Muscle of back (tissue), 11 donors: ENCODE measurements around the gene CES3. TPM values are rescaled to one million over a fixed set of nuclear protein-coding genes. Genes with fewer than 3 reads are reported as not detected.
A peak's percentile ranks its signal among the peaks of the same experiment; 100 is the strongest.
"Not testable (repeated sequence)": the region's sequence is repeated elsewhere in the genome, so short reads cannot be mapped to it uniquely, and the experiment has no call there.

Source experiments
- DNase-seq, 3 donors: peaks; one replicate each; pipeline versions ENCODE4 v3.0.0 to v3.0.0-alpha.2; 2013
- polyA plus RNA-seq, 10 donors: library from polyadenylated mRNA; unstranded; fragments of 120-200 nt; gene quantifications; one replicate each; pipeline ENCODE4 v1.2.1, GENCODE V29; 2013; ENCODE audit not compliant: insufficient read length in 10 of 10

Gene CES3
- polyA plus RNA-seq, 10 donors, result 0.13 to 0.42 (median 0.30) TPM

DNA sequence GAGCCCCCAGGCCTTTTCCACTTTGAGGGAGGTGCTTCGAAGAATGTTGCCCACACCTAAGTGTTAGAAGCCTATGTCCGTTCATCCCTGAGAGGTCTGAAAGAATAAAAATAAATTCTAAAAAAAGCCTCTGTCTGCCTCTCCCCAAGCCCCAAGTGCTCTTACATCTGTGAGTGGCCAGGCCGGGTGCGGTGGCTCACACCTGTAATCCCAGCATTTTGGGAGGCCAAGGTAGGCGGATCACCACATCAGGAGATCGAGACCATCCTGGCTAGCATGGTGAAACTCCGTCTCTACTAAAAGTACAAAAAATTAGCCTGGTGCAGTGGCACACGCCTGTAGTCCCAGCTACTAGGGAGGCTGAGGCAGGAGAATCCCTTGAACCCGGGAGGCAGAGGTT is 16.1 kb upstream of the CES3 start:
- DNase-seq, result not testable (repeated sequence)

DNA sequence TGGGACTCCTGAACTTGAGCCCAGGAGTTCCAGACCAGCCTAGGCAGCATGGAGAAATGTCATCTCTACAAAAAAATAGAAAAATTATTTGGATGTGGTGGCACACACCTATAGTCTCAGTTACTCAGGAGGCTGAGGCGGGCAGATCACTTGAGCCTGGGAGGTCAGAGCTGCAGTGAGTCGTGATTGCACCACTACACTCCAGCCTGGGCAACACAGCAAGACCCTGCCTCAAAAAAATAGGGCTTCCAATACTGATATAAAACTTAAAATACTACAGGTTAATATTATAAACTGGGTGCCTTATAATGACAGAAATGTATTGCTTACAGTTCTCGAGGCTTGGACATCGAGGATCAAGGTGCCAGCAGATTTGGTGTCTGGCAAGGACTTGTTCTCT is 15.1 kb upstream of the CES3 start:
- DNase-seq, result no peak

DNA sequence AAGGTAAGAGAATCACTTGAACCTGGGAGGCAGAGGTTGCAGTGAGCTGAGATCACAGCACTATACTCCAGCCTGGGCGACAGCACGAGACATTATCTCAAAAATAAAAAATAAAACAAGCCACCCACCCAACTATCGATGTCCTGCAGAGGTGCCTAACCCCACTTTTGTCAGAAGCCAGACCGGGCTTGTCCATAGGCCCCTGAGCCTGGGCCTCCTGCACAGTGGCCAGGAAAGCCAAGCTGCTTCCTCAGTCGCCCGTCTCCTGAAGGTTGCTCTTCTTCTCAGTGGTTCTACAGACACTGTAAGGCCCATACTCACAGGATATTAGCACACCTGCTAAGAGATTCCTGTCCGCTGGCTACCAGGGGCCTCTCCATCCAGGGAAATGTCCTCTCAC is 14.5 kb upstream of the CES3 start:
- DNase-seq, result no peak

DNA sequence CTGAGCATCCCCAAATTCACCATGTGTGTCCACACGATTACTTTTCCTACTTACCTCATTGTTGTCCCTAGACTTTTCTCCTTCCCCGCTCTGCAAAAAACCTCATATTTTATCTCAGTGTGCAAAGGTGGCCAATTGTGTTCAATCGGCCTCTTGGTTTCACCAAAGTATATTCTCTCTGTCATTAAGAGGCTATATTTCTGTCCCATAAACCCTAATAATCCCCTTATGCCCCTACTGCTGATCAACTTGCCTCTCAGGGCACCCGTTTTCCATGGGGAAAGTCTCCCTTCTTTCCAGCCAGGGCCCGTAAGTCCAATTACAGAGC is 14.1 kb upstream of the CES3 start:
- no peak for DNase-seq

DNA sequence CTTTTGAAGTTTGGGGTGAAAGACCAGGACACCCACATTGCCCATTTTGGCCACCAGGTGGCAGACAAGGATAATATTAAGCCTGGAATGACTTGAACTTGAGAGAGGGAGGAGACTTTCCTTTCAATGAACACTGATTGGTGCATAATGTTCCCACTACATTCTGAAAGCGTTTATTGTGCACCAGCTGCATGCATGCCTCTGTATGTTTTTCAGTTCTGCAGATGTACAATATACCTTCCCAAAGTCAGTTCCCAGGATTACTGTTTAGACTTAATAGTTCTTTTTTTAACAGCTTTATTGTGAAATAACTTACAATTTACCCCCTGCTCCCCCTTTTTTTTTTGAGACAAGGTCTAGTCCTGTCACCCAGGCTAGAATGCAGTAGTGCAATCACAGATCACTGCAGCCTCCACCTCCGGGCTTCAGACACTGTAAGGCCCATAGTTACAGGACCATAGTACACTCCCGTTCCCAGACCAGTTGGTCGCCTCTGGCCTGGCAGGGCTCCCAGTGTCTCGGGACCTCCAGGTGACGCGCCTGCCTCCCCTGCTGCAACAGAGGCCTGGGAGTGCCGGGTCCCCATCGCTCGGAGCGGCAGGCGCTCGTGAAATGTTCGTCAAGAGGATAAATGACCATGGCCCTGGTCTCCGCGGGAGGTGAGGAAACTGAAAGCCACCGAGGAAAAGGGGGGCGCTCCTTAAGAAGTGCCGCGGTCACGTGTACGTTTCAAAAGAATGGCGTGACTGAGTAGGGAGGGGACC is 13.6 kb upstream of the CES3 start:
- peak; percentile 77 to 89 (median 85) for DNase-seq

DNA sequence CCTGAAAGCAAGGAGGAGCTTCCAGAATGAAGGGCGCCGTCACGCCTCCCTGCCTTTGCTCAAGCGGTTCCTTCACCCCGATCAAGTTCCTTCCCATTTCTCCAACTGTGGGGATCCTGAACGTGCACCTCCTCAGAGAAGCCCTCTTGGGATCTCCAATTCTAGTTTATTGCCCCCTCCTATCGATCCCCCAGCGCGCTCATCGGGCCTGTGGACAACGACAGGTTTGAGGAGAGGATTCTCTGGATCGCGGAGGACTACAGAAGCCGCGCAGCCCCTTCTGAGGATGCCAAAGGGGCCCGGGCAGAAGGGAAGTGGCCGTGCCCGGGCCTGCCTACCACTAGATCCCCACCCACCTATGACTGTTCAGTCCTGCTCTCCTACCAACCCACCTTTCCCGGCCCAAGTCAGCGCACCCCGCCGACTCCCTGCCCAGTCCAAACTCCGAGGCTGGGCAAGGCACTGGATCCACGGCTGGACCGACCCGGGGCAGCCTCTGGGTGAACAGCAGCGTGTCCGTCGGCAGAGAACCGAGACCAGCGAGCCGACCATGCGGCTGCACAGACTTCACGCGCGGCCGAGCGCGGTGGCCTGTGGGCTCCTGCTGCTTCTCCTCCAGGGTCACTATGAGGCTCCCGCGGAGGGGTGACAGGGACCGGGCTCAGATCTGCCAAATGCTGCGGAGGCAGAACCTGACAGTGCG is 12.8 kb upstream of the CES3 start:
- DNase-seq, result peak in 1 of 3 donors; percentile 26

DNA sequence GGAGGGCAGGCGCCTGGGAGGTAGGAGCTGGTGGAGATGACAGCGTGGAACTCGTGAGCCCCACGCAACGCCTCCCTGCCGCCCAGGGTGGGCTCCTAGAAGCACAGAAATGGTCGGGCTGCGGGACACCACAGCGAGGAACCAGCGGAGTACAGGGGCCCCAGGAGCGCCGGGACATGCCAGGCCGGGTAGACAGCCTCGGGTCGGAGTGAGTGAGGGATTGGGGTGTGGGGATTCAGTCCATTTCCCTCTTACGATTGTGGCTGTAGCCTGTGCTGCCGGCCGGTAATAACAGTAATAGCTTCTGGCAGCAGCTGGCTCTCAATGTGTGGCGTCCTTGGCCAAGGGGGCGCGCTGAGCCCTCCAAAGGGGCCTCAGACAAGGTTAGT is 12.2 kb upstream of the CES3 start:
- no peak for DNase-seq

DNA sequence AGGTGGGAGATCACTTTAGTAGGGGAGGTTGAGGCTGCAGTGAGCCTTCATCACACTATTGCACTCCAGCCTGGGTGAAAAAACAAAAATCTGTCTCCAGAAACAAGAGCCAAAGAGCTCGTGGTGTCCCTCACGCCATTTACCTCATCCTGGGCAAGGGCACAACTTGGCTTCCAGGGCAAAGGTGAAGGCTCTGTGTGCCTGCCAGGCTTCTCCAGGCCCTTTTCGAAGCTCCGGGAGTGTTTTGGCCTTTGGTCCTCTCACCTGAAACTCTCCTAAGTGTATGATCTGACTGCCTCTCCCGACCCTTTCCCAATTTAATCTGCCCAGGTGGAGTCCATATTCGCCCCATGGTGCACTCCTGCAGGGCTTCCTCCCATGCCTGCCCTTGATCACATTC is 11.6 kb upstream of the CES3 start:
- DNase-seq, result no peak

DNA sequence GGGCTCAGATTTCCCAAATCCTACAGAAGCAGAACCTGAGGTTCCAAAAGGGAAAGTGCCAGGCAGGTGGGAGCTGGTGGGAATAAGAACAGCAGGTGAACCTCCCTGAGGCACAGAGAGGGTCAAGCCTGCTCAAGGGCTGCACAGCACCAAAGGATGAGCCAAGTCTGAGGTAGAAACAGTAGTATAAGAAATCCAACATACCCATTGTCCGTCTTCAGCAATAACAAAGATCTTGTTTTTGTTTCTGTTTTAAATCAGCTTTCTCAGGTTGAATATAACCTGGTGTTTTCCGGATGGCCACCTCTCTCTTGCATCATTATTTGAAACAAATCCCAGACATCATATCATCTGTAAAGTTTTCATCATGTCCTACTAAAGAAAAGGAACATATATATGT is 10.6 kb upstream of the CES3 start:
- DNase-seq, result no peak

DNA sequence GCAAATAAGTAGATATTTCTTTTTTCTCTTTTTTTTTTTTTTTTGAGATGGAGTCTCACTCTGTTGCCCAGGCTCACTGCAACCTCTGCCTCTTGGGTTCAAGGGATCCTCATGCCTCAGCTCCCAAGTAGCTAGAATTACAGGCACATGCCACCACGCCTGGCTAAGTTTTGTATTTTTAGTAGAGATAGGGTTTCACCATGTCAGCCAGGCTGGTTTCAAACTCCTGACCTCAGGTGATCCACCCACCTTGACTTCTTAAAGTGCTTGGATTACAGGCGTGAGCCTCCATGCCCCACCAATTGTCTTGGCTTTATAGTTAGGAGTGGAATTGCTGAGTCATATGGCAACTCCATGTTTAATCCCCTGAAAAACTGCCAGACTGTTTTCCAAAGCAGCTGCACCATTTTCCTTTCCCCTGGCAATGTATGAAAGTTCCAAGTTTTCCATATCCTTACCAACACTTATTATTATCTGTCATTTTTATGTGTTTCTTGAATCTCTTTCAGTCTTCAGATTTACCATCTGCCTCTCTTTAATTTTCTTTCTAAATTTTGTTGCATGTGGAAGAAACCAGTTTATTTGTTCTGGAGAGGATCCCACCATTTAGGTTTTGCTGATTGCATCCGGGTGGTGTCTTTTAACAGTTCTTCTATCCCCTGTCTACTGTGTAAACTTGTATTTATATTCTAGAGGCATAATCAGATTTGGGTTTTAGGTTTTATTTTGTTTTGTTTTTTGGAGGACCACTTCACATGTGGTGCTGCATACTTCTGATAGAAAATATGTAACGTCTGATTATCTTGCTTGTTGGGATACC is 9.9 kb upstream of the CES3 start:
- DNase-seq, result no peak

DNA sequence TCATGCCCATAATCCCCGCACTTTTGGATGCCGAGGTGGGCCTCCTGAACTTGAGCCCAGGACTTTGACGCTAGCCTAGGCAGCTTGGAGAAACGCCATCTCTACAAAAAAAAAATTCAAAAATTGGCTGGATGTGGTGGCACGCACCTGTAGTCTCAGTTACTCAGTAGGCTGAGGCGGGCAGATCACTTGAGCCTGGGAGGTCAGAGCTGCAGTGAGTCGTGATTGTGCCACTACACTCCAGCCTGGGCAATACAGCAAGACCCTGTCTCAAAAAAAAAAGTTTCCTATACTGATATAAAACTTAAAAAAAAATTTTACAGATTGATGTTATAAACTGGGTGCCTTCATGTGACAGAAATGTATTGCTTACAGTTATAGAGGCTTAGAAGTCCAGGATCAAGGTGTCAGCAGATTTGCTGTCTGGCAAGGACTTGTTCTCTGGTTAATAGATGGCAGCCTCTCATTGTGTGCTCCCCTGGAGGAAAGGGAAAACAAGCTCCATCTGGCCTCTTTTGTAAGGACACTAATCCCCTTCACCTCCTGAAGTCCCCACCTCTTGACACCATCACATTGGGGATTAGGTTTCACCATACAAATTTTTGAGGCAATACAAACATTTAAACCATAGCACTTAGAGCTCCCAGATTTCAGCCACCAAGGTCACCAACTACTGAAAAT is 8.5 kb upstream of the CES3 start:
- DNase-seq, result no peak

DNA sequence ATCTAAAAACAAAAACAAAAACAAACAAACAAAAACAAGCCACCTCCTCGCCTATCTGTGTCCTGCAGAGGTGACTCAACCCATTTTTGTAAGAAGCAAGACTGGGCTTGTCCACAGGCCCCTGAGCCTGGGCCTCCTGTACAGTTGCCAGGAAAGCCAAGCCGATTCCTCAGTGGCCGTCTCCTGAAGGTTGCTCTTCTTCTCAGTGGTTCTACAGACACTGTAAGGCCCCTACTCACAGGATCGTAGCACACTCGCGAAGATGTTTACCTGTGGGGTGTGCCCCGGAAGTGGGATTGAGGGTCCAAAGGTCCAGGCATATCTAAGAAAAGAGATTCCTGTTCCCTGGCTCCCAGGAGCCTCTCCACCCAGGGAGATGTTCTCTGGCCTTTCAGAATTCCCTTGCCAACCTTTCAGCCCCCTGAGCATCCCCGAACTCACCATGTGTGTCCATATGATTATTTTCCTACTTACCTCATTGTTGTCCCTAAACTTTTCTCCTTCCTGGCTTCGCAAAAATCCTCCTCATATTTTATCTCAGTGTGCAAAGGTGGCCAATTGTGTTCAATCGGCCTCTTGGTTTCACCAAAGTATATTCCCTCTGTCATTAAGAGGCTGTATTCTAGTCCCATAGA is 7.5 kb upstream of the CES3 start:
- DNase-seq, result no peak

DNA sequence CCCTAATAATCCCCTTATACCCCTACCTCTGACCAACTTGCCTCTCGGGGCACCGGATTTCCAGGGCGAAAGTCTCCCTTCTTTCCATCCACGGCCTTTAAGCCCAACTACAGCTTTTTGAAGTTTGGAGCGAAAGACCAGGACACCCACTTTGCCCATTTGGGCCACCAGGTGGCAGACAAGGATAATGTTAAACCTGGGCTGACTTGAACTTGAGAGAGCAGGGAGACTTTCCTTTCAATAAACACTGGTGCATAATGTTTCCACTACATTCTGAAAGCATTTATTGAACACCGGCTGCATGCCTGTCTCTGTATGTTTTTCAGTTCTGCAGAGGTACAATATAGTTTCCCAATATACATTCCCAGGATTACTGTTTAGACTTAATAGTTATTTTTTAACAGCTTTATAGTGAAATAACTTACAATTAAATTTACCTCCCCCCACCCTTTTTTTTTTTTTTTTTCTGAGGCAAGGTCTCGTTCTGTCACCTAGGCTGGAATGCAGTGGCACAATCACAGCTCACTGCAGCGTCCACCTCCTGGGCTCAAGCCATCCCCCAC is 6.9 kb upstream of the CES3 start:
- peak; percentile 68 to 85 (median 78) for DNase-seq

DNA sequence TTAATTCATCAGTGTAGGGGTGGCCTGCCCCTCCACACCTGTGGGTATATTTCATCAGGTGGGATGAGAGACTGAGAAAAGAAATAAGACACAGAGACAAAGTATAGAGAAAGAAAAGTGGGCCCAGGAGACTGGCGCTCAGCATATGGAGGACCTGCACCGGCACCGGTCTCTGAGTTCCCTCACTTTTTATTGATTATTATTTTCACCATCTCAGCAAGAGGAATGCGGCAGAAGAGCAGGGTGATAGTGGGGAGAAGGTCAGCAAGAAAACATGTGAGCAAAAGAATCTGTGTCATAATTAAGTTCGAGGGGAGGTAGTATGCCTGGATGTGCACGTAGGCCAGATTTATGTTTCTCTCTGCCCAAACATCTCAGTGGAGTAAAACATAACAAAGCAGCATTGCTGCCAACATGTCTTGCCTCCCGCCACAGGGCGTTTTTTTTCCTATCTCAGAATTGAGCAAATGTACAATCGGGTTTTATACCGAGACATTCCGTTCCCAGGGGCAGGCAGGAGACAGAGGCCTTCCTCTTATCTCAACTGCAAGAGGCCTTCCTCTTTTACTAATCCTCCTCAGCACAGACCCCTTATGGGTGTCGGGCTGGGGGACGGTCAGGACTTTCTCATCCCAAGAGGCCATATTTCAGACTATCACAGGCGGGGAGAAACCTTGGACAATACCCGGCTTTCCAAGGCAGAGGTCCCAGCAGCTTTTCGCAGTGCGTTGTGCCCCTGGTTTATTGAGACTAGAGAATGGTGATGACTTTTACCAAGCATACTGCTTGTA is 5.5 kb upstream of the CES3 start:
- not testable (repeated sequence) for DNase-seq

DNA sequence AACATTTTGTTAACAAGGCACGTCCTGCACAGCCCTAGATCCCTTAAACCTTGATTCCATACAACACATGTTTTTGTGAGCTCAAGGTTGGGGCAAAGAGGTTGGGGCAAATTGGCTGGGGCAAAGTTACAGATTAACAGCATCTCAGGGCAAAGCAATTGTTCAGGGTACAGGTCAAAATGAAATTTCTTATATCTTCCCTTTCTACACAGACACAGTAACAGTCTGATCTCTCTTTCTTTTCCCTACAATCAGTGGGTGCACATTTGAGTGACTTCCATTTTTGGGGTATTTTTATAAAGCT is 5.0 kb upstream of the CES3 start:
- DNase-seq, result not testable (repeated sequence)

DNA sequence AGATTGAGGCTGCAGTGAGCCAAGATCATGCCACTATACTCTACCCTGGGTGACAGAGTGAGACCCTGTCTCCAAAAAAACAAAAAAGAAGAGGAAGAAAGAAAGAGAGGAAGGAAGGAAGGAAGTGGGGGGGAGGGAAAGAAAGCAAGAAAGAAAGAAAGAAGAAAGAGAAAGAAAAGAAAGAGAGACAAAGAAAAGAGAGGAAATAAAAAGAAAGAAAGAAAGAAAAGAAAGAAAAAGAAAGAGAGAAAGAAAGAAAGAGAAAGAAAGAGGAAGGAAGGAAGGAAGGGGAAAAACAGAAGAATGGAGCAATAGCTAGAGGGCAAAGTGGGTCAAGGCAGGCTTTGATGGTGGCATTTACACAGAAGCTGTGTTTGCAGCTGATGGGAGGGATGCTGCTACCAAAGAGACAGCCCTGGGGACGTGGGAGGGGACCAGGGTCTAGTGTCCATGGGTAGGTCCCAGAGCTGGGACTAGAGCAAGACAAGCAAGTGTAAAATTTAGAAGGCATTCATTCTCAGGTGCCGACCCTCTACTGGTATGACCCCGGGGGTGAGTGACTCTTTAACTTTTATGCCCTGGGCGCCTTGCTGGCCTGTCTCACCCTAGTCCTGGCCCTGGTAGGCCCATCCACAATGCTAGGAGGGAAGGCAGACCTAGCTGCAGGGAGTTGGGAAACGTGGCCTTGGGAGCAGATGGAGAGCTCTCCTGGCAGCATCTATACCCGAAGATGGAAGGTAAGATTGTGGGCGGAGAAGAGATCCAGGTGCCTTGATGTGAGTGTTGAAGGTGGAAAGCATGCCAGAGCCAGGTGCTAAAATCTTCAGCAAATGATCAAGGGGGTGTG is 2.0 kb upstream of the CES3 start:
- DNase-seq, result no peak

DNA sequence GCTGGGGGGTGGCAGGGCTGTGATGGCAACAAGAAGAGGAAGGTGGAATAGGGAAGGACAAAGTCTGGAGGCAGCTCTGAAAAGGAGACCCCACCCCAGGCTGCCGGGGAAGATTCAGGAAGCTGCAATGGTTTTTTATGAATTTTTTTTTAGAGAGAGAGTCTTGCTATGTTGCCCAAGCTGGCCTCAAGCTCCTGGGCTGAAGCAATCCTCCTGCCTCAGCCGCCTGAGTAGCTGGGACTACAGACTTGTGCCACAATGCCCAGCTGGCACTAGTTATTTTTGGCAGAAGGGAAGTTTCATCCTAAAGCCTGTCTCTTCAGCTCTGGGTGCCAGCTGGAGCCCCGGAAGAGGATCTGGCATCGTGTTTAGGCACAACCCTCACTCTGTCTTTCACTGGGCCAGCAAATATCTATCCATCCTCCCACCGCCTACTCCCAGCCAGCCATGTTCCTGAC is 1.3 kb upstream of the CES3 start:
- DNase-seq, result peak in 2 of 3 donors; percentile 22 to 33

DNA sequence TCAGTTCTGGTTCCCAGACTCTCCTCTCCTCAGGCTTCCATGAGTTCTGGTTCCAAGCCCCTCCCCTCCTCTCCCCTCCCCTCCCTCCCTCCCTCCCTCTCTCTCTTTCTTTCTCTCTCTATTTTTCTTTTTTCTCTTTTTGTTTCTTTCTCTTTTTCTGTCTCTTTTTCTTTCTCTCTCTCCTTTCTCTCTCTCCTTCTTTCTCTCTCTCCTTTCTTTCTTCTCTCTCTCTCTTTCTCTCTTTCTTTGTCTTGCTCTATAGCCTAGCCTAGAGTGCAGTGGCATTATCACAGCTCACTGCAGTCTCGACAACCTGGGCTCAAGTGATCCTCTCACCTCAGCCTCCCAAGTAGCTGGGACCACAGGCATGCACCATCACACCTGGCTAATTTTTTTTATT is 796 bp upstream of the CES3 start:
- DNase-seq, result no peak

DNA sequence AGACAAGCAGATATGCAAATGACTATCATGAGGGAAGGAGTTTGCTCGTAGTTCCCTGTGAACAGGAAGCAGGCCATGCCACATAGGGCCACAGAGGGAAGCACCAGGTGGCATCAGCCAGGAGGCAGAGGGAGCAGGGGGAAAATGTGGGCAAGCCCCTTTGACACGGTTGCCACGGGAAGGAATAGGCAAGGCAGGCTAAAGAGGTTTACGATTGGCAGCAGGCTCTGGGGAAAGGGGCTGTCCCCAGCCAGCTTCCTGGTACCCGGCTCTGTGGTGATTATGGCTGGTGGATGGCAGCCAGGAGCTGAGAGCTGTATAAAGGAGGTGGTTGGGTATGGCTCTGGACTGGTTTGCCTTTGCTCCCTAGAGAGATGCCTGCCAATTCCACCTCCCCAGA is 848 bp downstream of the CES3 start:
- DNase-seq, result no peak

DNA sequence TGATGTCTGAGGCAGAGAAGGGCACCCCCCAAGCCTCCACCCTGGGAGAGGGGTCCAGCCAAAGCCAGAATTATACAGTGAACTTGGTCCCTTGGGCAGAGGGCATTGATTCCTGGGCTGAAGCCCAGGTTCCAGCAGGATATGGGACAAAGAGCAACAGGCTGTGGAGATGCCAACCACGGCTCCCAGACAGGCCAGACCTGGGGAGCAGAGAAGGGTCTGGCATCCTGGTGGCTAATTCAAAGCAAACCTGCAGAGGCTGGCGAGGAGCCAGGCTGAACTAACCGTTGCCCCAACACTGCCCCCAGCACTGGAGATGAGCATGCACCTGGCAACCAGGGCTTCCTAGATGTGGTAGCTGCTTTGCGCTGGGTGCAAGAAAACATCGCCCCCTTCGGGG is 3.0 kb downstream of the CES3 start:
- DNase-seq, result no peak
